OCI-LY1 (cell line): ENCODE data around the gene CHPF2.

ENCODE experiments used
- H2AFZ ChIP-seq: fragments of 200-600 bp; sonication (generic), shearing (Covaris generic); 2 replicates; pipeline ENCODE4 v1.6.0; 2014; ENCODE audit warnings: antibody characterized with exemption, mild to moderate bottlenecking, low read length
- H3F3A ChIP-seq: fragments of 200-600 bp; sonication (generic), shearing (Covaris generic); 2 replicates; pipeline ENCODE4 v1.6.0; 2014; ENCODE audit warnings: mild to moderate bottlenecking, antibody characterized with exemption, low read length, moderate library complexity; ENCODE audit not compliant: insufficient read depth
- H3K27ac ChIP-seq: fragments of 200-600 bp; sonication (generic); 2 replicates; pipeline ENCODE4 v1.5.1; 2014; ENCODE audit warnings: low read length, mixed run types, mild to moderate bottlenecking, low read depth; ENCODE audit not compliant: poor library complexity, severe bottlenecking
- H3K27me3 ChIP-seq: fragments of 200-600 bp; sonication (generic); 2 replicates; pipeline ENCODE4 v1.6.0; 2014; ENCODE audit warnings: antibody characterized with exemption, mild to moderate bottlenecking, low read length, moderate library complexity; ENCODE audit not compliant: insufficient read depth
- H3K36me3 ChIP-seq: fragments of 200-600 bp; sonication (generic); 2 replicates; pipeline ENCODE4 v1.6.1; 2014; ENCODE audit warnings: mild to moderate bottlenecking, antibody characterized with exemption, low read length, moderate library complexity, mixed read lengths; ENCODE audit not compliant: insufficient read depth
- H3K4me1 ChIP-seq: fragments of 200-600 bp; sonication (generic); 2 replicates; pipeline ENCODE4 v1.5.1; 2014; ENCODE audit warnings: mild to moderate bottlenecking, low read length, moderate library complexity; ENCODE audit not compliant: insufficient read depth, severe bottlenecking
- H3K4me2 ChIP-seq: fragments of 200-600 bp; sonication (generic), shearing (Covaris generic); 2 replicates; pipeline ENCODE4 v1.6.1; 2014; ENCODE audit warnings: low read length
- H3K4me3 ChIP-seq: fragments of 200-600 bp; sonication (generic); 2 replicates; pipeline ENCODE4 v1.5.1; 2014; ENCODE audit warnings: low read length, low read depth, mild to moderate bottlenecking, mixed read lengths; ENCODE audit not compliant: poor library complexity, severe bottlenecking
- H3K79me2 ChIP-seq: fragments of 200-600 bp; shearing (Covaris generic); 2 replicates; pipeline ENCODE4 v1.6.1; 2016; ENCODE audit warnings: mixed run types, low read length, mixed read lengths; ENCODE audit not compliant: insufficient read depth
- H3K9ac ChIP-seq: fragments of 200-600 bp; sonication (generic), shearing (Covaris generic); 2 replicates; pipeline ENCODE4 v1.6.1; 2014; ENCODE audit warnings: mild to moderate bottlenecking, low read length, mixed read lengths
- H3K9me2 ChIP-seq: fragments of 200-600 bp; sonication (generic), shearing (Covaris generic); 2 replicates; pipeline ENCODE4 v1.6.1; 2014; ENCODE audit warnings: low read depth, mild to moderate bottlenecking, low read length, mixed read lengths
- H3K9me3 ChIP-seq: fragments of 200-600 bp; shearing (Covaris generic); 2 replicates; pipeline ENCODE4 v1.6.1; 2014; ENCODE audit warnings: low read length, mixed read lengths
- H4K20me1 ChIP-seq: fragments of 200-600 bp; sonication (generic), shearing (Covaris generic); 2 replicates; pipeline ENCODE4 v1.6.0; 2016; ENCODE audit warnings: mild to moderate bottlenecking, low read length; ENCODE audit not compliant: insufficient read depth
- CTCF ChIP-seq: fragments of 200-600 bp; sonication (generic), shearing (Covaris generic); IDR thresholded peaks from 2 replicates; pipeline ENCODE4 v1.5.1; 2017; ENCODE audit warnings: mild to moderate bottlenecking, antibody characterized with exemption, low read length, moderate library complexity, mixed read lengths
- EZH2 ChIP-seq: fragments of 200-600 bp; sonication (generic), shearing (Covaris generic); IDR thresholded peaks from 2 replicates; pipeline ENCODE4 v1.8.0; 2017; ENCODE audit warnings: borderline replicate concordance, mixed run types, mild to moderate bottlenecking, antibody characterized with exemption, low read length, moderate library complexity, mixed read lengths

Gene CHPF2

GRCh38 chr7:151210087-151210854 lies 22.0 kb upstream of the CHPF2 start, which contains the start of gene H2BK1:
H2BK1 (minus strand) TSS chr7:151210488; CDS start chr7:151210318, 170 bp downstream.
- no peaks in the 10 kb centered on the region for H4K20me1 ChIP-seq
- no peaks in the 10 kb centered on the region for H3K4me1 ChIP-seq
- H3K9ac ChIP-seq: no peak within 1 kb of the TSS
- H3K4me2 ChIP-seq: no peak within 1 kb of the TSS
- TF ChIP-seq CTCF (no peak), EZH2 (no peak)
- H3K36me3 ChIP-seq: peaks cover 34% of the 10 kb centered on the region
- H2AFZ ChIP-seq: no peak within 1 kb of the TSS
- H3K9me3 ChIP-seq: no peaks in the 10 kb centered on the region
- H3K27ac ChIP-seq: no peak within 1 kb of the TSS
- no peaks in the 10 kb centered on the region for H3K27me3 ChIP-seq
- H3K79me2 ChIP-seq: no peaks in the 10 kb centered on the region
- no peaks in the 10 kb centered on the region for H3F3A ChIP-seq
- H3K4me3 ChIP-seq: no peak within 1 kb of the TSS
- H3K9me2 ChIP-seq: no peaks in the 10 kb centered on the region

- no peak overlapping the region for H2AFZ ChIP-seq
- H3K9me2 ChIP-seq: no peaks in the 10 kb centered on the region
- H3K4me3 ChIP-seq: no peak overlapping the region
- H3K79me2 ChIP-seq: no peaks in the 10 kb centered on the region
- TF ChIP-seq EZH2: no peak
- no peak for TF ChIP-seq CTCF
- no peaks in the 10 kb centered on the region for H3F3A ChIP-seq
- no peaks in the 10 kb centered on the region for H4K20me1 ChIP-seq
- no peak overlapping the region for H3K27ac ChIP-seq
- no peaks in the 10 kb centered on the region for H3K9me3 ChIP-seq
- no peak overlapping the region for H3K9ac ChIP-seq
- no peaks in the 10 kb centered on the region for H3K4me1 ChIP-seq
- no peaks in the 10 kb centered on the region for H3K27me3 ChIP-seq
- peaks cover 44% of the 10 kb centered on the region for H3K36me3 ChIP-seq
- H3K4me2 ChIP-seq: no peak overlapping the region
These were observed 21.0 kb upstream of the CHPF2 start for GRCh38 chr7:151211155-151211772.

- H3K27ac ChIP-seq: no peak overlapping the region
- H3K36me3 ChIP-seq: peaks cover 58% of the 10 kb centered on the region
- H3K4me3 ChIP-seq: no peak overlapping the region
These were observed 19.7 kb upstream of the CHPF2 start for GRCh38 chr7:151212626-151213025.

More at GRCh38 chr7:151212626-151213025, 19.7 kb upstream of the CHPF2 start:
- Histone ChIP-seq H3K4me2 (no peak overlapping the region), H3K9me3 (no peaks in the 10 kb centered on the region), H2AFZ (no peak overlapping the region), H3K27me3 (no peaks in the 10 kb centered on the region), H3K9me2 (no peaks in the 10 kb centered on the region), H3F3A (no peaks in the 10 kb centered on the region), H4K20me1 (no peaks in the 10 kb centered on the region), H3K4me1 (no peaks in the 10 kb centered on the region), H3K79me2 (no peaks in the 10 kb centered on the region), H3K9ac (no peak overlapping the region)
- TF ChIP-seq CTCF (no peak), EZH2 (no peak)
